ENCODE data around the gene TWIST2.

TWIST2 gene

DNA sequence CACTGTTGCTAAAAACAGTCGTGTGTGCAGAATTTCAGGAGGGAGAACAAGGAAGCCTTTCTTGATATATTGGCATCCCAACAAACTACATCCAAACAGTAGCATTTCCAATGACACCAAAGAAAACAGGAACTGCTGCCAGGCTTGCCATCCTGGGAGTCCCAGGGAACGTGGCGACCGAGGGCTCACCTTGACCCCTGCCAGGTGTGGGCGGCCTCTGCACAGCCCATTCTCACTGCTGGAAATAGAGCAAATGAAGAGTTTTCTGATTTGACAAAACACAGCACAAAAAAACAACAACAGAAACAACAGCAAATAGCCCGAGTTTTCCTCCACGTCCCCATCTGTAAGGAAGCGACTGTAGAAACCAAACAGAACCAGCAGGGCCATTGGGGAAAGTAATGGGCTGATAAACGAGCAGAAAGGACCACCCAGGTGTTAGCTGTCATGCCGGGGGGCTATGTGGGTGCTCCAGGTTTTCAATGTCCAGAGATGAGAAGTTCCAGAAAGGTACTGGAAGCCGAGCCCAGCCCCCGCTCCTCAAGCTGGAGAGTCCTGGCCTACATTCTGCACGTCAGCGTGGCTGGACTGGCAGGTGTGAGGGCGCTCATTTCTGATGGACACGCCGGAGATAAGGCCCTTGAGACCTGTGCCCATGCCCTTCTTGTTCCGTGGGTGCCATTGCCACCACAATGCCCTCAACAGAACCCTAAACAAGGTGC is 80.8 kb downstream of the TWIST2 start:
- no peak for DNase-seq
- Histone ChIP-seq H3K27me3 (peaks cover 13% of the 10 kb centered on the region), H3K4me1 (no peaks in the 10 kb centered on the region), H3K36me3 (no peaks in the 10 kb centered on the region), H3K4me3 (ENCODE audit: low read depth, low read length) (no peak overlapping the region), H3K9me3 (no peaks in the 10 kb centered on the region)
- TF ChIP-seq, protein P1, sequence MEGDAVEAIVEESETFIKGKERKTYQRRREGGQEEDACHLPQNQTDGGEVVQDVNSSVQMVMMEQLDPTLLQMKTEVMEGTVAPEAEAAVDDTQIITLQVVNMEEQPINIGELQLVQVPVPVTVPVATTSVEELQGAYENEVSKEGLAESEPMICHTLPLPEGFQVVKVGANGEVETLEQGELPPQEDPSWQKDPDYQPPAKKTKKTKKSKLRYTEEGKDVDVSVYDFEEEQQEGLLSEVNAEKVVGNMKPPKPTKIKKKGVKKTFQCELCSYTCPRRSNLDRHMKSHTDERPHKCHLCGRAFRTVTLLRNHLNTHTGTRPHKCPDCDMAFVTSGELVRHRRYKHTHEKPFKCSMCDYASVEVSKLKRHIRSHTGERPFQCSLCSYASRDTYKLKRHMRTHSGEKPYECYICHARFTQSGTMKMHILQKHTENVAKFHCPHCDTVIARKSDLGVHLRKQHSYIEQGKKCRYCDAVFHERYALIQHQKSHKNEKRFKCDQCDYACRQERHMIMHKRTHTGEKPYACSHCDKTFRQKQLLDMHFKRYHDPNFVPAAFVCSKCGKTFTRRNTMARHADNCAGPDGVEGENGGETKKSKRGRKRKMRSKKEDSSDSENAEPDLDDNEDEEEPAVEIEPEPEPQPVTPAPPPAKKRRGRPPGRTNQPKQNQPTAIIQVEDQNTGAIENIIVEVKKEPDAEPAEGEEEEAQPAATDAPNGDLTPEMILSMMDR (IDR thresholded peaks at IDR 0.05; ENCODE audit: low read depth, low read length) = no peak

DNA sequence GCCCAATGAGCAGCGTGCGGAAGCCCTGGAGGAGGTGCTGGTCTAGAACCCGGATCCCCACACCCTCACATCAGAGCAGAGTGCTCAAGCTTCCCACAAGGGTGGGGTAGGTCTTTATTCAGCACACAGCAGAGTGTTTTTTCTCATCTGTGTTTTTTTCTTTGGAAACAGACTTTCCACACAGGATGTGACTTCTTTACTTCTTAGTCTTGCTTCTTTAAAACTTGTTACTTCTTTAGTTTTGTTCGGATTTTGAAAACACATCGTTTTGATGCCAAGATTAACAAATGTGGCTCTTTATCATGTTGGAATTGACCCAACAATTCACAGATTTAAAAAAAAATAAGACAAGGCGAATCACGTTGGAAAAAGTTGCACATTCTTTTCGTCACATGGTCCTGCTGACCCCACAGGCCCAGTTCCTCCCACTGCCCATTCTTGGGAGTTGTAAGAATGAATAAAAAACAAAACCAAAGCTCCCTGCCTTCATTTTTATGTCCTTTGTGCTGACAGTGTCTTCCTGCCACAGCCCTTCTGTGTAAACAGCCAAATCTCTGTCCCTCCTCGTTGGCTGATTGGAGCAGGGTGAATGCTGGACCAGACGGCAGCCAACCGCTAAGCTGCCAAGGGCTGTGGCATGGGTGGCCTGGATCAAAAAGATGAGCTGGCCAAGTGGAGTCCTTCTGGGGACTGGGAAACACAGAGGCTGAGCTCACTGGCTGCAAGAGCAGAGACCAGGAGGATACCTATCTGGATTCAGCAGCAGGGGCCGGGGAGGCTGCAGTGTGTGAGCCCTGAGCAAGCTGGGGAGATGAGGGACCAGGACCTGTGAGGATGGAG is 81.6 kb downstream of the TWIST2 start:
- TF ChIP-seq, protein P1 (IDR thresholded peaks at IDR 0.05; ENCODE audit: low read depth, low read length) = no peak
- Histone ChIP-seq H3K36me3 (no peaks in the 10 kb centered on the region), H3K27me3 (peaks cover 13% of the 10 kb centered on the region), H3K4me1 (no peaks in the 10 kb centered on the region), H3K4me3 (ENCODE audit: low read depth, low read length) (no peak overlapping the region), H3K9me3 (no peaks in the 10 kb centered on the region)
- DNase-seq = no peak

DNA sequence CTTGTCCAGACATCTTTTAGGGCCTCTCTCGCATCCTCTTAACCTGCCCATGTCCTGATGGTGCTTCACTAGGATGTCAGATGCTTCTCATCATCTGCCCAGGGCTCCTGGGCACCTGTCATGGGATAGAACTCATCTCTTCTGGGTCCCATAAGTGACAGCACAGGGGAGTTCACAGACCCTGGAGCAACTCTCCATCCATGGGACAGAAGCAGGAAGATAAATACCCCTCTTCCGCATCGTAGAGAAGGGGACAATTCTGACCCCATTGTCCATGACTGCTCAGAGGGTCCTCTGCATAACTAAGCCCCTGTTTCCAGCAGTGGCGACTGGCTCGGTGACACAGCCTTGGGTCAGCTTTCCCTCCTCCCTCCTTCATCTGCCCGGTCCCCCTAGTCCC is 82.3 kb downstream of the TWIST2 start:
- Histone ChIP-seq H3K4me1 (no peaks in the 10 kb centered on the region), H3K9me3 (no peaks in the 10 kb centered on the region), H3K36me3 (no peaks in the 10 kb centered on the region), H3K27me3 (peaks cover 6% of the 10 kb centered on the region), H3K4me3 (ENCODE audit: low read depth, low read length) (no peak overlapping the region)
- no peak for DNase-seq
- TF ChIP-seq, protein P1 (IDR thresholded peaks at IDR 0.05; ENCODE audit: low read depth, low read length) = no peak

- TF ChIP-seq, protein P1 (IDR thresholded peaks at IDR 0.05; ENCODE audit: low read depth, low read length) = no peak
- Histone ChIP-seq H3K9me3 (no peaks in the 10 kb centered on the region), H3K4me3 (ENCODE audit: low read depth, low read length) (no peak overlapping the region), H3K4me1 (no peaks in the 10 kb centered on the region), H3K36me3 (no peaks in the 10 kb centered on the region), H3K27me3 (no peaks in the 10 kb centered on the region)
- DNase-seq = no peak
Observed at GRCh38 chr2:238936162-238937052, 88.5 kb downstream of the TWIST2 start.

DNA sequence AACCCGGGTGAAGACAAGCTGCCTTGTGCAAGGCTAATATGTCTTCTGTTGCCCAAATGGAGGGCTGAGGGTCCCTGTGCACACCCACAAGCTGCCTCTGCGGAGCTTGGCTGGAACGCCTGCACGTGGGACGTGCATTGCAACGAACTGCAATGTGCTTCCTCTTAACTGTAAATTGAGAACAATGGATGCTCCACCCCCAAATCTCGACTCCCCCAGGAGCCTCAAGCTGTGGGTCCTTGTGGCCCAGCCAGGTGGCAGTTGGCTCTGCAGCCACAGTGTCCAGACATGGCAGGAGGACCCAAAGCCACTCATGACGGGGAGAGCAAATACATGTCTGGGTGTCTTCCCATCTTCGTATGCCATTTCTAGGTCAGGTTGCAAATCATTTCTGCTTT is 90.1 kb downstream of the TWIST2 start:
- no peaks in the 10 kb centered on the region for H3K9me3 ChIP-seq
- H3K4me1 ChIP-seq = no peaks in the 10 kb centered on the region
- TF ChIP-seq, protein P1 (IDR thresholded peaks at IDR 0.05; ENCODE audit: low read depth, low read length) = no peak
- H3K27me3 ChIP-seq = 0 out of 2 replicates have a peak, but pooled peaks cover 6% of the 10 kb centered on the region
- DNase-seq = no peak
- H3K36me3 ChIP-seq = no peaks in the 10 kb centered on the region
- H3K4me3 ChIP-seq (ENCODE audit: low read depth, low read length) = no peak overlapping the region

Measured in BE2C (cell line).